ENCODE results near the gene KRT77.

DNA sequence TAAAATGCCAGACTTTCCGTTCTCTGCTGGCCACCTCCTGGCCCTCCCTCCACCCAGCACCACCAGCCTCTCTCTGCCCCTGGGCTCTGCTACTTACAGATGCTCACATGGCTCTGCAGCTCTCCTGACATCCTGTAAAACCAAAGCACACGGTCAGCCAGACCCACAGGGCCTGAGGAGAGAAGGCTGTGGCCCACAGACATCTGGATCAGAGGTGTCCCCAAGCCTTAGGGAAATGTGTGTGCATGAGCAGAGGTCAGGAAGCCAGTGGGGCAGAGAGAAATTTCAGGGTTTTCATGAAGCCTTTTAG lies 11.5 kb downstream of the KRT77 start:
- TF ChIP-seq CTCF (conservative IDR thresholded peaks at IDR 0.05; ENCODE audit: low read length) (no peak), EZH2phosphoT487 (IDR thresholded peaks at IDR 0.05; ENCODE audit: borderline replicate concordance, low read depth, low read length) (no peak)

All from OCI-LY7 (cell line).